NCI-H82 treated with DMSO at 0.1 percent for 48 hours (cell line): ENCODE results near the gene ZSWIM7.

ENCODE experiments used
- DNase-seq: peaks from one replicate; lab custom pipeline; 2025; ENCODE audit not compliant: unreplicated experiment; lab: John Stamatoyannopoulos, UW

ZSWIM7 gene

DNA sequence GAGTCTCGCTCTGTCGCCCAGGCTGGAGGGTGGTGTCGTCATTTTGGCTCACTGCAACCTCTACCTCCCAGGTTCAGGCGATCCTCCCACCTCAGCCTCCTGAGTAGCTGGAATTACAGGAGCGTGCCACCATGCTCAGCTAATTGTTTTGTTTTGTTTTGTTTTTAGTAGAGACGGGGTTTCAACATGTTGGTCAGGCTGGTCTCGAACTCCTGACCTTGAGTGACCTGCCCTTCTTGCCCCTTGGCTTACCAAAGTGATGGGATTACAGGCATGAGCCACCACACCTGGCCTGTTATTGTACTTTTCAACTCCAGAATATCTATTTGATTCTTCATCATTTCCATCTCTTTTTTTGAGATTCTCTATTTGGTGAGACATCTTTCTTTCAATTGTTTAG lies 63.6 kb downstream of the ZSWIM7 start:
- no peak for DNase-seq

DNA sequence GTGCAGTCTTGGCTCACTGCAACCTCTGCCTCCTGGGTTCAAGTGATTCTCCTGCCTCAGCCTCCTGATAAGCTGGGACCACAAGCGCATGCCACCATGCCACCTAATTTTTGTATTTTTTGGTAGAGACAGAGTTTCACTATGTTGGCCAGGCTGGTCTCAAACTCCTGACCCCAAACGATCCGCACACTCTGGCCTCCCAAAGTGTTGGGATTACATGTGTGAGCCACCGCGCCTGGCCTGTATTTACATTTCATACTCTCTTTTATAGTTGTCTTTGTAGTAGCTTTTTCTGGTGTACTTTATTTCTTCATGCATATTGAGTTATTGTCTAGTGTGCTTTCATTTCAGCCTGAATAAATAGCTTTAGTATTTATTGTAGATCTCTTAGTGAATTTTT lies 64.6 kb downstream of the ZSWIM7 start:
- DNase-seq, result no peak

DNA sequence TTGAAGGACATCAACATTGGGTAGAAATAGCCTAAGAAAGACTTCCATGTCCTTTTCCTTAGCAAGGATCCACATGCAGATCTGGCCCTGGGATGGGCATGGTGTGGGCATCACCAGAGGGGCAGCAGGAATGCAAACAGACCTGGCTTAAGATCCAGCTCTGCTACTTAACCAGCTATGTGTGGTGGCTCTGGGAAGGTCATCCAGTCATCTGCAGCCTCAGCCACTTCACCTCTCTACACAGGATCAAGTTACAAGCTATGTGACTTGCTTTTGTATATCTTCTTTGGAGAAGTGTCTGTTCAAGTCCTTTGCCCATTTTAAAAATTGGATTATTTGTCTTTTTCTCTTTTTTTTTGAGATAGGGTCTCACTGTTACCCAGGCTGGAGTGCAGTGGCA lies 68.1 kb downstream of the ZSWIM7 start:
- DNase-seq, result no peak

DNA sequence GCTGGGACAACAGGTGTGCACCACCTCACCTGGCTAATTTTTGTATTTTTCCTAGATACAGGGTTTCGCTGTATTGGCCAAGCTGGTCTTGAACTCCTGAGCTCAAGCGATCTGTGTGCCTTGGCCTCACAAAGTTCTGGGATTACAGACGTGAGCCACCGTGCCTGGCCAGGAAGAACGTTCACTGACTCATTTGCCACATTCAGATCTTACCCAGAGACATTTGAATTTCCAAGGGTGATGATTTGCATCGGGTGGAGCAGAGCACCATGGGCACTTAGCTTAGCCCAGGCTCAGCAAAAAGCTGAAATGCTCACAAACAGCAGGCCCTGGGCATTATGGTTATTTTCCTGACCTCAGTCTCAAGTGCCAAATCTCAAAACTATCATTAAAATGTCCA lies 69.1 kb downstream of the ZSWIM7 start:
- no peak for DNase-seq

DNA sequence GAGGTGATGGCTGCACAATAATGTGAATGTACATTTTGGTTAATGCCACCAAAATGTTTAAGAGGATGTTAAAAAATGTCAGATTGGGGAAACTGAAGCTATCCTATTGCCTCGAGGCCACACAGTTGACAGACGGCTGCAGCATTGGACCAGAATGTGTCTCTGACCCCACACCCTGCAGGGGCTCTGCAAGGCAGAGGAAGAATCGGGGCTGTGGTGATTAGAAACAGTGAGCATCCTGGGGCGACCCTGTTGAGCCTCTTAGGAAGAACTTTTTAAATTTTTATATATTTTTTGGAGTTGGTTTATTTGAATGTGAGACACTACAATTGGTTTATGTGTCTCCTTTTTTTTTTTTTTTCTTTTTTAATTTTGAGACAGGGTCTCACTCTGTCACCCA lies 69.6 kb downstream of the ZSWIM7 start:
- no peak for DNase-seq

DNA sequence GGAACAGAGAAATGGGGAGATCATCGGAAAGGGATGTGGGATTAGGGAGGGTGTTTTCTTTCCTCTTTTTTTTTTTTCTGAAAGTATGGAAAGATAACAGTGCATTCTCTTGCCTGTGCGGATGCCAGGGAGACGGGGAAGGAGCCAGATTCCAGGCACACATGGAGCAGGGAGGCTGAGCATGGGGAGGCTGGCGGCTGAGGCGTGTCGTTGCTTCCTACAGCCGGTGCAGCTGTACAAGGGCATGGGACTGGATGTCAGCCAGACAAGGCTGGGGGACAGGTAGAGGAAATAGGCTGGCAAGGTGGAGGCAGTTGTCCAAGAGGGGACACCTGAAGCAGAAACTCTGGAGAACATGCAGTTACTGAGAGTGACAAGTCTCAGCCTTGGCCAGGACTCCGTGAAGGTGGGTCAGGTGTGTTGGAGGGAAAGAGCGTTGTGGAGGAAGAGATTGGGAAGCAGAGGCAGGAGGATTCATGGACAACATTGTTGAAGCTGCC lies 71.2 kb downstream of the ZSWIM7 start:
- no peak for DNase-seq
